HEK293T (cell line): Measurements from ENCODE around the gene CDC40.

Source experiments
- BHLHE40 ChIP-seq: fragments of 450-650 bp; IDR thresholded peaks from 2 replicates; pipeline ENCODE4 v1.6.1; 2016; ENCODE audit warnings: mild to moderate bottlenecking, moderate library complexity, borderline replicate concordance
- CTBP1 ChIP-seq: fragments of 450-650 bp; IDR thresholded peaks from 2 replicates; pipeline ENCODE4 v1.6.1; 2016; ENCODE audit warnings: borderline replicate concordance
- ELF4 ChIP-seq: fragments of 450-650 bp; IDR thresholded peaks from 2 replicates; pipeline ENCODE4 v1.6.1; 2017; ENCODE audit warnings: antibody characterized with exemption
- HDGF ChIP-seq: fragments of 450-650 bp; IDR thresholded peaks from 2 replicates; pipeline ENCODE4 v1.6.1; 2017; ENCODE audit warnings: antibody characterized with exemption, borderline replicate concordance
- LEF1 ChIP-seq: fragments of 450-650 bp; IDR thresholded peaks from 2 replicates; pipeline ENCODE4 v1.6.1; 2017; ENCODE audit warnings: mild to moderate bottlenecking, borderline replicate concordance
- SP1 ChIP-seq: fragments of 450-650 bp; IDR thresholded peaks from 2 replicates; pipeline ENCODE4 v1.6.1; 2017
- SUZ12 ChIP-seq: fragments of 450-650 bp; IDR thresholded peaks from 2 replicates; pipeline ENCODE4 v1.6.1; 2016; ENCODE audit warnings: mild to moderate bottlenecking
- TARDBP ChIP-seq: fragments of 450-650 bp; IDR thresholded peaks from 2 replicates; pipeline ENCODE4 v1.6.1; 2016

GRCh38 chr6:110269623-110270022 lies 89.4 kb downstream of the CDC40 start:
- no peak for TF ChIP-seq HDGF
- no peak for TF ChIP-seq ELF4
- no peak for TF ChIP-seq SUZ12
- TF ChIP-seq BHLHE40 = no peak
- TF ChIP-seq SP1 = no peak
- TF ChIP-seq CTBP1 = no peak
- TF ChIP-seq LEF1 = no peak
- no peak for TF ChIP-seq TARDBP
